Kidney epithelial cell (primary cell): ENCODE data around the gene ZBTB32. TPM values are rescaled to one million over a fixed set of nuclear protein-coding genes. Genes with fewer than 3 reads are reported as not detected.

ENCODE experiments used
- DNase-seq: peaks from one replicate; pipeline ENCODE4 v3.0.0-alpha.2; 2010; ENCODE audit warnings: low read depth
- H3K27me3 ChIP-seq: 2 replicates; pipeline ENCODE4 v1.6.0; 2011; ENCODE audit warnings: low read length; ENCODE audit not compliant: control insufficient read depth, insufficient read depth
- H3K36me3 ChIP-seq: 2 replicates; pipeline ENCODE4 v1.5.1; 2011; ENCODE audit warnings: low read length; ENCODE audit not compliant: control insufficient read depth, insufficient read depth
- H3K4me3 ChIP-seq: 2 replicates; pipeline ENCODE4 v1.5.1; 2011; ENCODE audit warnings: low read depth, mild to moderate bottlenecking, control low read depth, low read length
- CTCF ChIP-seq: IDR thresholded peaks from 2 replicates; pipeline ENCODE4 v1.5.1; 2011; ENCODE audit warnings: mild to moderate bottlenecking, moderate library complexity, low read length, control low read depth, inconsistent platforms; ENCODE audit not compliant: insufficient read depth, poor library complexity, severe bottlenecking
- total RNA-seq: library from RNA; depleted of rRNA; stranded (reverse); fragments of >200 nt; gene quantifications from 2 replicates; pipeline ENCODE4 v1.2.3, GENCODE V29; 2015

The ZBTB32 gene
- total RNA-seq, 1 donor from 2014 or later = not detected

GRCh38 chr19:35713506-35713850, 9.1 kb downstream of the ZBTB32 start:
- Histone ChIP-seq H3K36me3 (no peaks in the 10 kb centered on the region), H3K4me3 (no peak overlapping the region), H3K27me3 (no peaks in the 10 kb centered on the region)
- no peak for DNase-seq
- no peak for TF ChIP-seq CTCF

DNA sequence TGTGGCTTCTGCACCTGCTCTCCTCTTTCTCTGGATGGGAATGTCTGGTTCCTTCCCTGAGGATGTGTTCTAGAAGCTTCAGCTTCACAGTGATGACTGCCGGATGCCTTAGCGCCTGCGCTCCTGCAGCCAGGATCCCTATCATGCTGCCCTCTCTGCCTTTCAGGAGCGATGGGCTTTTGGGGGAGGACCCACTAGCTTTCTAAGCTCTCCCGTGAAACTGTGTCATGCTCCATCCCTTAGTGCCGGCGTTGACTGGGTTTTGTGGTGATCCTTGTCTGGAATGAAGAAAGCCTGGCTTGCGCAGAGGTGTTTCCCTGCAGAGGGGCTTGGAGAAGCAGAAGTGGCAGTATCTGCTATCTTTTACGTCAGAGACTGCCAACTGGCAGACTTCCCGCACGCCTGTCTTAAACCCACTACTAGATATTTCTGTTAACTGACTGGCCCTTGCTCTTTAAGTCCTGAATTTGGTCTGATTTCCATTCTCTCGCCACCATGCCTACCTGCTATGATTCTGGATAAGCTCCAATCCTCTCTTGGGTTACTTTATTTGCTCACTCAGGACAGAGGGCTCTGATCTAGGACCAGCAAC, 9.6 kb downstream of the ZBTB32 start:
- Histone ChIP-seq H3K27me3 (no peaks in the 10 kb centered on the region), H3K36me3 (no peaks in the 10 kb centered on the region), H3K4me3 (no peak overlapping the region)
- DNase-seq = no peak
- no peak for TF ChIP-seq CTCF

DNA sequence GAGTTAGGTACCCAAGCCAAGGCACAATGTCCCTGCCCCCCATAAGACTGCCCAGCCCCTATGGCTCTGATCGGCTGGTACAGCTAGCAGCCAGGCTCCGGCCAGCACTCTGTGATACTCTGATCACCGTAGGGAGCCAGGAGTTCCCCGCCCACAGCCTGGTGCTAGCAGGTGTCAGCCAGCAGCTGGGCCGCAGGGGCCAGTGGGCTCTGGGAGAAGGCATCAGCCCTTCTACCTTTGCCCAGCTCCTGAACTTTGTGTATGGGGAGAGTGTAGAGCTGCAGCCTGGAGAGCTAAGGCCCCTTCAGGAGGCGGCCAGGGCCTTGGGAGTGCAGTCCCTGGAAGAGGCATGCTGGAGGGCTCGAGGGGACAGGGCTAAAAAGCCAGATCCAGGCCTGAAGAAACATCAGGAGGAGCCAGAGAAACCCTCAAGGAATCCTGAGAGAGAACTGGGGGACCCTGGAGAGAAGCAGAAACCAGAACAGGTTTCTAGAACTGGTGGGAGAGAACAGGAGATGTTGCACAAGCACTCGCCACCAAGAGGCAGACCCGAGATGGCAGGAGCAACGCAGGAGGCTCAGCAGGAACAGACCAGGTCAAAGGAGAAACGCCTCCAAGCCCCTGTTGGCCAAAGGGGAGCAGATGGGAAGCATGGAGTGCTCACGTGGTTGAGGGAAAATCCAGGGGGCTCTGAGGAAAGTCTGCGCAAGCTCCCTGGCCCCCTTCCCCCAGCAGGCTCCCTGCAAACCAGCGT, 10.4 kb downstream of the ZBTB32 start:
- no peak for DNase-seq
- TF ChIP-seq CTCF = no peak
- no peak overlapping the region for H3K4me3 ChIP-seq
- H3K36me3 ChIP-seq = no peaks in the 10 kb centered on the region
- no peaks in the 10 kb centered on the region for H3K27me3 ChIP-seq

GRCh38 chr19:35715355-35715809, 11.0 kb downstream of the ZBTB32 start:
- no peak for DNase-seq
- no peak for TF ChIP-seq CTCF
- no peaks in the 10 kb centered on the region for H3K36me3 ChIP-seq
- H3K27me3 ChIP-seq = no peaks in the 10 kb centered on the region
- no peak overlapping the region for H3K4me3 ChIP-seq

DNA sequence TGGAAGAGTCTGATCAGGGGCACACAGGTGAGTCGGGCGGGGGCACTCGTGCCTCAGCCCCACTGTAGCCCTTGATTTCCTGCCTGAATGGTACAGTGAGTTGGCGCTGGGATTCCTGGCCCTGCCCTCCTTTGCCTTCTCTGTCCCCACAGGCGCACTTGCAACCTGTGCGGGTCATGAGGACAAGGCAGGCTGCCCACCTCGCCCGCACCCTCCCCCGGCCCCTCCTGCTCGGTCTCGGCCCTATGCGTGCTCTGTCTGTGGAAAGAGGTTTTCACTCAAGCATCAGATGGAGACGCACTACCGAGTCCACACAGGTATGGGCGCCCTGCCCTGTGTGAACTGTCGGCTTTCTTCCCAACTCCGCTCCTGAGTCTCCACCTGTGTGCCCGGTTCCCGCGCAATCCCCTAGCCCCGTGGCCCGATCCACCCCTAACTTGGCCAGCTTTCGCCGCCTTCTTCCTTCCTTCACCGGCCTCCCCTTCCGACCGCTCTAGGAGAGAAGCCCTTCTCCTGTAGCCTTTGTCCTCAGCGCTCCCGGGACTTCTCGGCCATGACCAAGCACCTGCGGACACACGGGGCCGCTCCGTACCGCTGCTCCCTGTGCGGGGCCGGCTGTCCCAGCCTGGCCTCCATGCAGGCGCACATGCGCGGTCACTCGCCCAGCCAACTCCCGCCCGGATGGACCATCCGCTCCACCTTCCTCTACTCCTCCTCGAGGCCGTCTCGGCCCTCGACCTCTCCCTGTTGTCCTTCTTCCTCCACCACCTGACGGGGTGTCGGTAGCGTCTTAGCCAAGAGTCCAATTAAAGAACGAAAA, 11.8 kb downstream of the ZBTB32 start:
- DNase-seq = no peak
- TF ChIP-seq CTCF = no peak
- Histone ChIP-seq H3K4me3 (peak overlapping the region; percentile 93), H3K27me3 (no peaks in the 10 kb centered on the region), H3K36me3 (no peaks in the 10 kb centered on the region)
